ENCODE data around the gene PEAR1.
A peak's percentile ranks its signal among the peaks of the same experiment; 100 is the strongest.

PEAR1 gene

GRCh38 chr1:156893048-156893953 lies at the start of gene PEAR1:
Gene PEAR1 (plus strand): TSS chr1:156893718. CDS start chr1:156903927, 10,209 bp downstream.
- DNase-seq = no peak

GRCh38 chr1:156844102-156844501 lies 49.4 kb upstream of the PEAR1 start:
- DNase-seq = no peak

- DNase-seq = no peak
Measured at GRCh38 chr1:156844638-156845037, 48.9 kb upstream of the PEAR1 start.

GRCh38 chr1:156845055-156845952 lies 48.2 kb upstream of the PEAR1 start:
- DNase-seq = peak; percentile 17 to 49

- no peak for DNase-seq
Measured at GRCh38 chr1:156845953-156846545, 47.5 kb upstream of the PEAR1 start.

GRCh38 chr1:156846643-156847042 lies 46.9 kb upstream of the PEAR1 start:
- no peak for DNase-seq

GRCh38 chr1:156847591-156848460 lies 45.7 kb upstream of the PEAR1 start:
- DNase-seq = no peak

GRCh38 chr1:156848461-156849150 lies 44.9 kb upstream of the PEAR1 start:
- DNase-seq = peak; percentile 77 to 82

GRCh38 chr1:156849151-156849496 lies 44.4 kb upstream of the PEAR1 start:
- no peak for DNase-seq

- no peak for DNase-seq
Measured at GRCh38 chr1:156851779-156852417, 41.6 kb upstream of the PEAR1 start.

- no peak for DNase-seq
Measured at GRCh38 chr1:156852418-156852874, 41.1 kb upstream of the PEAR1 start.

GRCh38 chr1:156853761-156854160 lies 39.8 kb upstream of the PEAR1 start:
- no peak for DNase-seq

GRCh38 chr1:156854634-156855033 lies 38.9 kb upstream of the PEAR1 start:
- no peak for DNase-seq

- DNase-seq = no peak
Measured at GRCh38 chr1:156856282-156856785, 37.2 kb upstream of the PEAR1 start.

GRCh38 chr1:156857532-156857931 lies 36.0 kb upstream of the PEAR1 start:
- DNase-seq = no peak

- DNase-seq = no peak
Measured at GRCh38 chr1:156858555-156858956, 35.0 kb upstream of the PEAR1 start.

GRCh38 chr1:156858959-156859522 lies 34.5 kb upstream of the PEAR1 start, which contains the start of gene INSRR:
Gene INSRR (minus strand): TSS chr1:156859117. CDS start chr1:156858621, 496 bp downstream.
- no peak for DNase-seq

- peak in 1 of 2 donors; percentile 27 for DNase-seq
Measured at GRCh38 chr1:156859523-156860112, 33.9 kb upstream of the PEAR1 start.

GRCh38 chr1:156860113-156860627 lies 33.3 kb upstream of the PEAR1 start:
- peak; percentile 41 to 65 for DNase-seq
